Stimulated activated naive B cell treated with anti-CD40 and anti-IgM and Interleukin-4, amounts not matched to agents 10 μg/mL and 1 μg/mL and 100 μg/mL, for 72 hours (primary cell): ENCODE results near the gene PEX3.
A peak's percentile ranks its signal among the peaks of the same experiment; 100 is the strongest.
"Not testable (repeated sequence)": the region's sequence is repeated elsewhere in the genome, so short reads cannot be mapped to it uniquely, and the experiment has no call there.

Experiments used
- ATAC-seq, 2 donors: fragments of 150-1000 bp; cut with Tn5 transposase; replicated peaks; 2 replicates each; pipeline ENCODE4 v1.10.0; 2021; ENCODE audit warnings: moderate library complexity in 1 of 2
- DNase-seq: peaks from one replicate; pipeline ENCODE4 v3.0.0; 2021
- H3K27ac Mint-ChIP-seq: one replicate; pipeline ENCODE4 v1.8.0; 2022; ENCODE audit warnings: mild to moderate bottlenecking, mixed read lengths
- H3K27me3 Mint-ChIP-seq, 2 donors: one replicate each; pipeline ENCODE4 v1.8.0; 2022; ENCODE audit warnings: mixed read lengths in 2 of 2
- H3K36me3 Mint-ChIP-seq, 2 donors: one replicate each; pipeline ENCODE4 v1.8.0; 2022; ENCODE audit warnings: mixed read lengths in 2 of 2, mild to moderate bottlenecking in 1 of 2
- H3K4me1 Mint-ChIP-seq, 2 donors: one replicate each; pipeline ENCODE4 v1.8.0; 2022; ENCODE audit warnings: mixed read lengths in 2 of 2, mild to moderate bottlenecking in 1 of 2
- H3K4me3 Mint-ChIP-seq, 2 donors: one replicate each; pipeline ENCODE4 v1.8.0; 2022; ENCODE audit warnings: mild to moderate bottlenecking in 2 of 2, mixed read lengths in 2 of 2, moderate library complexity in 1 of 2
- H3K9me3 Mint-ChIP-seq, 2 donors: one replicate each; pipeline ENCODE4 v1.8.0; 2022; ENCODE audit warnings: mixed read lengths in 2 of 2, mild to moderate bottlenecking in 1 of 2

The PEX3 gene

GRCh38 chr6:143427109-143427817 lies 23.3 kb upstream of the PEX3 start:
- no peaks in the 10 kb centered on the region for H3K27me3 Mint-ChIP-seq
- DNase-seq, result peak; percentile 67
- H3K27ac Mint-ChIP-seq, result no peak overlapping the region
- peak; percentile 100 for ATAC-seq
- H3K36me3 Mint-ChIP-seq, result peaks cover 18 to 33% of the 10 kb centered on the region in 2 donors
- no peak overlapping the region for H3K4me3 Mint-ChIP-seq
- peaks cover 3 to 8% of the 10 kb centered on the region in 2 donors for H3K4me1 Mint-ChIP-seq
- no peaks in the 10 kb centered on the region for H3K9me3 Mint-ChIP-seq

- H3K27me3 Mint-ChIP-seq, result no peaks in the 10 kb centered on the region
- peaks cover 3 to 8% of the 10 kb centered on the region in 2 donors for H3K4me1 Mint-ChIP-seq
- no peaks in the 10 kb centered on the region for H3K9me3 Mint-ChIP-seq
- ATAC-seq, result no peak
- H3K27ac Mint-ChIP-seq, result peak overlapping the region; percentile 27
- no peak overlapping the region for H3K4me3 Mint-ChIP-seq
- DNase-seq, result no peak
- peaks cover 24 to 29% of the 10 kb centered on the region in 2 donors for H3K36me3 Mint-ChIP-seq
Measured at GRCh38 chr6:143429970-143430369, 20.6 kb upstream of the PEX3 start.

DNA sequence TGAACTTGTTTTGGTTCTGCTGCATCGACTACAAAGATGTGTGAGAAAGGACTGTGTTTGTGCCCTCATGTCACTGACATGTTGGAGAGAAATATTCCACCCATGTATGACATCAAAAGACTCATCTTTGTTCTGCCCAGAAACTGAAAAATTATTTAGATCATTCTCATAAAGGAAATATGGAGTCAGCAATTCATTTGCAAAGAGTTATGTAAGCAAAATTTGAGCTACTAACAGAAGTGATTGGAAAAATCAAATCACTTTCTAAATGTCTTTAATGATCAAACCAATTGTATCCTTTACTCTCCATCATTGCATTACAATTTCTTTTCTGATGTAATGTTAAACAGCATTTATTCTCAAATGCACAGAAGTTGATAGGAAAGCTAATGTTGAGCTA lies 19.4 kb upstream of the PEX3 start:
- DNase-seq, result no peak
- H3K27ac Mint-ChIP-seq, result no peak overlapping the region
- no peaks in the 10 kb centered on the region for H3K9me3 Mint-ChIP-seq
- H3K36me3 Mint-ChIP-seq, result peaks cover 28 to 29% of the 10 kb centered on the region in 2 donors
- no peaks in the 10 kb centered on the region for H3K27me3 Mint-ChIP-seq
- ATAC-seq, result no peak
- H3K4me1 Mint-ChIP-seq, result peaks cover 3 to 8% of the 10 kb centered on the region in 2 donors
- no peak overlapping the region for H3K4me3 Mint-ChIP-seq

- H3K4me1 Mint-ChIP-seq, result peaks cover 0 to under 1% of the 10 kb centered on the region in 2 donors
Measured at GRCh38 chr6:143432588-143432987, 18.0 kb upstream of the PEX3 start.

GRCh38 chr6:143441010-143441409 lies 9.6 kb upstream of the PEX3 start:
- H3K9me3 Mint-ChIP-seq, result peaks cover 0 to 2% of the 10 kb centered on the region in 2 donors

More at GRCh38 chr6:143432588-143432987, 18.0 kb upstream of the PEX3 start:
- Mint-ChIP-seq H3K27ac (no peak overlapping the region), H3K9me3 (no peaks in the 10 kb centered on the region), H3K27me3 (no peaks in the 10 kb centered on the region), H3K4me3 (no peak overlapping the region), H3K36me3 (peaks cover 26 to 31% of the 10 kb centered on the region in 2 donors)
- DNase-seq (no peak), ATAC-seq (no peak)

GRCh38 chr6:143441680-143442545 lies 8.7 kb upstream of the PEX3 start:
- no peak for DNase-seq
- Mint-ChIP-seq H3K9me3 (peaks cover 0 to 2% of the 10 kb centered on the region in 2 donors), H3K36me3 (peaks cover 35 to 39% of the 10 kb centered on the region in 2 donors), H3K4me1 (no peaks in the 10 kb centered on the region), H3K27me3 (no peaks in the 10 kb centered on the region), H3K4me3 (no peak overlapping the region), H3K27ac (no peak overlapping the region)
- no peak for ATAC-seq

More at GRCh38 chr6:143441010-143441409, 9.6 kb upstream of the PEX3 start:
- H3K4me3 Mint-ChIP-seq, result no peak overlapping the region
- no peak overlapping the region for H3K27ac Mint-ChIP-seq
- H3K4me1 Mint-ChIP-seq, result no peaks in the 10 kb centered on the region
- ATAC-seq (no peak), DNase-seq (no peak)
- H3K27me3 Mint-ChIP-seq, result no peaks in the 10 kb centered on the region
- peaks cover 41 to 45% of the 10 kb centered on the region in 2 donors for H3K36me3 Mint-ChIP-seq

GRCh38 chr6:143443096-143443495 lies 7.5 kb upstream of the PEX3 start:
- Mint-ChIP-seq H3K27ac (no peak overlapping the region), H3K36me3 (peaks cover 35 to 38% of the 10 kb centered on the region in 2 donors), H3K9me3 (peaks cover 0 to 2% of the 10 kb centered on the region in 2 donors), H3K4me1 (peaks cover 0 to 3% of the 10 kb centered on the region in 2 donors), H3K27me3 (no peaks in the 10 kb centered on the region), H3K4me3 (no peak overlapping the region)
- no peak for DNase-seq
- ATAC-seq, result no peak

DNA sequence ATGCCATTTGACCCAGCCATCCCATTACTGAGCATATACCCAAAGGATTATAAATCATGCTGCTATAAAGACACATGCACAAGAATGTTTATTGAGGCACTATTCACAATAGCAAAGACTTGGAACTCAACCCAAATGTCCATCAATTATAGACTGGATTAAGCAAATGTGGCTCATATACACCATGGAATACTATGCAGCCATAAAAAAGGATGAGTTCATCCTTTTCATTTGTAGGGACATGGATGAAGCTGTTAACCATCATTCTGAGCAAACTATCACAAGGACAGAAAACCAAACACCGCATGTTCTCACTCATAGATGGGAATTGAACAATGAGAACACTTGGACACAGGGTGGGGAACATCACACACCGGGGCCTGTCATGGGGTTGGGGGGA lies 2.7 kb upstream of the PEX3 start:
- H3K4me3 Mint-ChIP-seq, ATAC-seq, H3K9me3 Mint-ChIP-seq, DNase-seq, H3K27ac Mint-ChIP-seq, H3K27me3 Mint-ChIP-seq: not testable (repeated sequence)
- Mint-ChIP-seq H3K36me3 (peaks cover 14 to 19% of the 10 kb centered on the region in 2 donors), H3K4me1 (peaks cover 11 to 25% of the 10 kb centered on the region in 2 donors)

DNA sequence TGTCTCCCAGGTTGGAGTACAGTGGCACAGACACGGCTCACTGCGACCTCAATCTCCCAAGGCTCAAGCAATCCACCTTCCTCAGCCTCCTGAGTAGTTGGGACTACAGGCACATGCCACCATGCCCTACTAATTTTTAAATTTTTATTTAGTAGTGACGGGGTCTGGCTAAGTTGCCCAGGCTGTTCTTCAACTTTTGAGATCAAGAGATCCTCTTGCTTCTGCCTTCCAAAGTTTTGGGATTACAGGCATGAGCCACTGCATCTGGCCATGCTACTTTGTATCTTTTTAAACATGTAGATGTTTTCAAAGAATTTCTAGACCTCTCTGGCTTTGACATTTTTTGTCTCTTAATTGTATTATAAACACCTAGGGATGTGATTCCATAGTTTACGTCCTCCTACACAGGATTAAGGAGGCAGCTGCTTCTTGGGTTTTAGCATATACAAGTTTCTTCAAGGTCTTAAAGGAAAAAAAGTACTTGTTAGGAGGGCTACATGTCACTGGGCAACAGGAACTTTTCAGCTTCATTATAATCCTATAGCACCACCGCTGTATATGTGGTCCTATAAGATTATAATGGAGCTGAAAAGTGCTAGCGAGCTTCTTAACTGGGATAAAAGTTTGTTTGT lies 1.4 kb upstream of the PEX3 start:
- ATAC-seq, result no peak
- peaks cover 15 to 26% of the 10 kb centered on the region in 2 donors for H3K4me1 Mint-ChIP-seq

GRCh38 chr6:143449714-143450452 lies 722 bp upstream of the PEX3 start:
- Mint-ChIP-seq H3K36me3 (peaks cover 6 to 11% of the 10 kb centered on the region in 2 donors), H3K27me3 (no peaks in the 10 kb centered on the region), H3K27ac (peak overlapping the region; percentile 99), H3K9me3 (no peaks in the 10 kb centered on the region), H3K4me1 (peaks cover 15 to 33% of the 10 kb centered on the region in 2 donors), H3K4me3 (peak overlapping the region; percentile 92 to 99)
- ATAC-seq, result peak; percentile 4 to 14
- DNase-seq, result peak; percentile 12

More for the DNA sequence above, 1.4 kb upstream of the PEX3 start:
- H3K4me3 Mint-ChIP-seq, result peak overlapping the region; percentile 92 to 99
- no peaks in the 10 kb centered on the region for H3K27me3 Mint-ChIP-seq
- peak overlapping the region; percentile 99 for H3K27ac Mint-ChIP-seq
- DNase-seq, result no peak
- H3K36me3 Mint-ChIP-seq, result peaks cover 6 to 10% of the 10 kb centered on the region in 2 donors
- H3K9me3 Mint-ChIP-seq, result no peaks in the 10 kb centered on the region

GRCh38 chr6:143451531-143451930 lies 926 bp downstream of the PEX3 start:
- Mint-ChIP-seq H3K36me3 (peaks cover 8 to 12% of the 10 kb centered on the region in 2 donors), H3K4me3 (peak overlapping the region; percentile 92 to 99), H3K4me1 (peaks cover 17 to 39% of the 10 kb centered on the region in 2 donors), H3K27me3 (no peaks in the 10 kb centered on the region), H3K27ac (peak overlapping the region; percentile 99), H3K9me3 (no peaks in the 10 kb centered on the region)
- no peak for DNase-seq
- no peak for ATAC-seq

GRCh38 chr6:143457563-143458359 lies 7.2 kb downstream of the PEX3 start:
- ATAC-seq (no peak), DNase-seq (no peak)
- Mint-ChIP-seq H3K9me3 (no peaks in the 10 kb centered on the region), H3K27me3 (no peaks in the 10 kb centered on the region), H3K27ac (no peak overlapping the region), H3K4me3 (no peak overlapping the region), H3K36me3 (peaks cover 23 to 26% of the 10 kb centered on the region in 2 donors), H3K4me1 (peaks cover 7 to 14% of the 10 kb centered on the region in 2 donors)

- no peak overlapping the region for H3K27ac Mint-ChIP-seq
- H3K9me3 Mint-ChIP-seq, result no peaks in the 10 kb centered on the region
- ATAC-seq (no peak), DNase-seq (no peak)
- no peaks in the 10 kb centered on the region for H3K27me3 Mint-ChIP-seq
- peaks cover 13 to 28% of the 10 kb centered on the region in 2 donors for H3K36me3 Mint-ChIP-seq
- H3K4me3 Mint-ChIP-seq, result no peak overlapping the region
- H3K4me1 Mint-ChIP-seq, result no peaks in the 10 kb centered on the region
Measured at GRCh38 chr6:143465546-143465945, 14.9 kb downstream of the PEX3 start.
